ENCODE data around the gene PTCHD1. TPM values are rescaled to one million over a fixed set of nuclear protein-coding genes. Genes with fewer than 3 reads are reported as not detected.

The PTCHD1 gene
- polyA plus RNA-seq, 3 donors from 2014 or later, result not detected

GRCh38 chrX:23392195-23392594 is 57.5 kb downstream of the PTCHD1 start:
- no peak for DNase-seq
- H3K27ac Mint-ChIP-seq, result no peak overlapping the region
- no peaks in the 10 kb centered on the region for H3K9me3 Mint-ChIP-seq
- H3K4me1 Mint-ChIP-seq, result no peaks in the 10 kb centered on the region
- H3K36me3 Mint-ChIP-seq, result no peaks in the 10 kb centered on the region
- H3K4me3 Mint-ChIP-seq, result no peak overlapping the region
- peaks cover 0 to 6% (median 0%) of the 10 kb centered on the region in 3 donors for H3K27me3 Mint-ChIP-seq (ENCODE audit: low read depth in 3 of 3)

- no peaks in the 10 kb centered on the region for H3K36me3 Mint-ChIP-seq
- H3K4me1 Mint-ChIP-seq, result no peaks in the 10 kb centered on the region
- H3K27me3 Mint-ChIP-seq (ENCODE audit: low read depth in 3 of 3), result peaks cover 0 to 6% (median 0%) of the 10 kb centered on the region in 3 donors
- H3K9me3 Mint-ChIP-seq, result no peaks in the 10 kb centered on the region
- no peak overlapping the region for H3K27ac Mint-ChIP-seq
- no peak for DNase-seq
- H3K4me3 Mint-ChIP-seq, result no peak overlapping the region
These were observed 59.8 kb downstream of the PTCHD1 start for GRCh38 chrX:23394421-23394820.

- Mint-ChIP-seq H3K36me3 (no peaks in the 10 kb centered on the region), H3K27me3 (ENCODE audit: low read depth in 3 of 3) (peaks cover 0 to 7% (median 0%) of the 10 kb centered on the region in 3 donors), H3K4me1 (no peaks in the 10 kb centered on the region), H3K27ac (no peak overlapping the region), H3K9me3 (peaks cover 0 to 2% (median 0%) of the 10 kb centered on the region in 6 donors), H3K4me3 (no peak overlapping the region)
- DNase-seq, result no peak
These were observed 61.6 kb downstream of the PTCHD1 start for GRCh38 chrX:23396263-23396662.

- peaks cover 0 to 2% (median 0%) of the 10 kb centered on the region in 6 donors for H3K9me3 Mint-ChIP-seq
- no peak overlapping the region for H3K4me3 Mint-ChIP-seq
- no peak overlapping the region for H3K27ac Mint-ChIP-seq
- peaks cover 0 to 2% (median 0%) of the 10 kb centered on the region in 3 donors for H3K27me3 Mint-ChIP-seq (ENCODE audit: low read depth in 3 of 3)
- H3K4me1 Mint-ChIP-seq, result no peaks in the 10 kb centered on the region
- H3K36me3 Mint-ChIP-seq, result no peaks in the 10 kb centered on the region
- no peak for DNase-seq
These were observed 63.9 kb downstream of the PTCHD1 start for GRCh38 chrX:23398570-23398969.

- no peak for DNase-seq
- Mint-ChIP-seq H3K4me1 (no peaks in the 10 kb centered on the region), H3K4me3 (no peak overlapping the region), H3K9me3 (peaks cover 0 to 2% (median 0%) of the 10 kb centered on the region in 6 donors), H3K27ac (no peak overlapping the region), H3K27me3 (ENCODE audit: low read depth in 3 of 3) (peaks cover 0 to 4% (median 4%) of the 10 kb centered on the region in 3 donors), H3K36me3 (no peaks in the 10 kb centered on the region)
These were observed 69.2 kb downstream of the PTCHD1 start for GRCh38 chrX:23403849-23404248.

GRCh38 chrX:23422912-23423311 is 88.3 kb downstream of the PTCHD1 start:
- H3K9me3 Mint-ChIP-seq, result peaks cover 6 to 39% (median 19%) of the 10 kb centered on the region in 6 donors
- H3K27ac Mint-ChIP-seq, result no peak overlapping the region
- no peak for DNase-seq
- no peaks in the 10 kb centered on the region for H3K4me1 Mint-ChIP-seq
- H3K27me3 Mint-ChIP-seq (ENCODE audit: low read depth in 3 of 3), result peaks cover 0 to 9% (median 5%) of the 10 kb centered on the region in 3 donors
- H3K36me3 Mint-ChIP-seq, result no peaks in the 10 kb centered on the region
- H3K4me3 Mint-ChIP-seq, result no peak overlapping the region

GRCh38 chrX:23434356-23434884 is 99.8 kb downstream of the PTCHD1 start:
- peaks cover 0 to 5% (median 2%) of the 10 kb centered on the region in 3 donors for H3K27me3 Mint-ChIP-seq (ENCODE audit: low read depth in 3 of 3)
- H3K36me3 Mint-ChIP-seq, result peaks cover 0 to 2% (median 0%) of the 10 kb centered on the region in 3 donors
- H3K27ac Mint-ChIP-seq, result no peak overlapping the region
- DNase-seq, result no peak
- H3K9me3 Mint-ChIP-seq, result peaks cover 0 to 6% (median 2%) of the 10 kb centered on the region in 6 donors
- no peak overlapping the region for H3K4me3 Mint-ChIP-seq
- no peaks in the 10 kb centered on the region for H3K4me1 Mint-ChIP-seq

- H3K4me1 Mint-ChIP-seq, result no peaks in the 10 kb centered on the region
- H3K4me3 Mint-ChIP-seq, result no peak overlapping the region
- peak overlapping the region in 1 of 6 donors; percentile 41 for H3K27ac Mint-ChIP-seq
- peaks cover 0 to 5% (median 2%) of the 10 kb centered on the region in 3 donors for H3K27me3 Mint-ChIP-seq (ENCODE audit: low read depth in 3 of 3)
- no peaks in the 10 kb centered on the region for H3K36me3 Mint-ChIP-seq
- DNase-seq, result no peak
- H3K9me3 Mint-ChIP-seq, result peaks cover 0 to 5% (median under 1%) of the 10 kb centered on the region in 6 donors
These were observed 100.5 kb downstream of the PTCHD1 start for GRCh38 chrX:23435108-23435507.

GRCh38 chrX:23435575-23435974 is 100.9 kb downstream of the PTCHD1 start:
- Mint-ChIP-seq H3K36me3 (no peaks in the 10 kb centered on the region), H3K27ac (no peak overlapping the region), H3K9me3 (peaks cover 0 to 5% (median under 1%) of the 10 kb centered on the region in 6 donors), H3K4me1 (no peaks in the 10 kb centered on the region), H3K4me3 (no peak overlapping the region), H3K27me3 (ENCODE audit: low read depth in 3 of 3) (peaks cover 0 to 5% (median 2%) of the 10 kb centered on the region in 3 donors)
- DNase-seq, result no peak

- no peaks in the 10 kb centered on the region for H3K36me3 Mint-ChIP-seq
- H3K4me1 Mint-ChIP-seq, result no peaks in the 10 kb centered on the region
- DNase-seq, result no peak
- no peak overlapping the region for H3K4me3 Mint-ChIP-seq
- peaks cover 0 to 5% (median 5%) of the 10 kb centered on the region in 3 donors for H3K27me3 Mint-ChIP-seq (ENCODE audit: low read depth in 3 of 3)
- H3K9me3 Mint-ChIP-seq, result peaks cover 0 to 5% (median 3%) of the 10 kb centered on the region in 6 donors
- no peak overlapping the region for H3K27ac Mint-ChIP-seq
These were observed 102.2 kb downstream of the PTCHD1 start for GRCh38 chrX:23436875-23437274.

- Mint-ChIP-seq H3K4me3 (no peak overlapping the region), H3K9me3 (peaks cover 0 to 6% (median 0%) of the 10 kb centered on the region in 6 donors), H3K4me1 (no peaks in the 10 kb centered on the region), H3K27me3 (ENCODE audit: low read depth in 3 of 3) (peaks cover 0 to 2% (median 2%) of the 10 kb centered on the region in 3 donors), H3K36me3 (no peaks in the 10 kb centered on the region), H3K27ac (no peak overlapping the region)
- no peak for DNase-seq
These were observed 116.6 kb downstream of the PTCHD1 start for GRCh38 chrX:23451266-23451665.
